Peyer's patch (tissue), 4 donors: ENCODE results near the gene NVL.

Experiments used
- CTCF ChIP-seq, 6 experiments: fragments of 450-650 bp in 4 of 6; fragments of 200-600 bp in 2 of 6; sonication (generic) in 1 of 6; IDR thresholded peaks; one replicate each; pipeline ENCODE4 v1.5.1; 2017 to 2019; ENCODE audit warnings: antibody characterized with exemption in 6 of 6, mild to moderate bottlenecking in 3 of 6, moderate library complexity in 1 of 6
- POLR2A ChIP-seq, 2 donors: fragments of 450-650 bp; IDR thresholded peaks; one replicate each; pipeline ENCODE4 v1.5.1; 2017; ENCODE audit warnings: antibody characterized with exemption in 2 of 2, mild to moderate bottlenecking in 2 of 2, moderate library complexity in 2 of 2

- no peak for TF ChIP-seq POLR2A (IDR thresholded peaks at IDR 0.05)
- no peak for TF ChIP-seq CTCF (IDR thresholded peaks at IDR 0.05)
These were observed 152.5 kb downstream of the NVL start for GRCh38 chr1:224177356-224177999.
